Limb (tissue), 2 donors: ENCODE data around the gene PSMG4.
"Not testable (repeated sequence)": the region's sequence is repeated elsewhere in the genome, so short reads cannot be mapped to it uniquely, and the experiment has no call there.

ENCODE experiments used
- DNase-seq, 2 donors: peaks; one replicate each; pipeline ENCODE4 v3.0.0-alpha.2; 2016; ENCODE audit errors: extremely low spot score in 2 of 2

The PSMG4 gene

GRCh38 chr6:3230256-3230882 lies 28.4 kb upstream of the PSMG4 start:
- DNase-seq: no peak

GRCh38 chr6:3230900-3231246 lies 27.9 kb upstream of the PSMG4 start:
- DNase-seq: peak; percentile 52 to 86

GRCh38 chr6:3231247-3232016 lies 27.3 kb upstream of the PSMG4 start:
- peak; percentile 80 to 92 for DNase-seq

- DNase-seq: no peak
Measured at GRCh38 chr6:3232017-3232945, 26.5 kb upstream of the PSMG4 start.

GRCh38 chr6:3233321-3233720 lies 25.4 kb upstream of the PSMG4 start:
- DNase-seq: no peak

GRCh38 chr6:3233904-3234303 lies 24.8 kb upstream of the PSMG4 start:
- no peak for DNase-seq

- no peak for DNase-seq
Measured at GRCh38 chr6:3235486-3235885, 23.3 kb upstream of the PSMG4 start.

GRCh38 chr6:3236005-3236404 lies 22.7 kb upstream of the PSMG4 start:
- DNase-seq: no peak

GRCh38 chr6:3237761-3238662 lies 20.7 kb upstream of the PSMG4 start:
- DNase-seq: peak in 1 of 2 donors; percentile 5

GRCh38 chr6:3239110-3239830 lies 19.5 kb upstream of the PSMG4 start:
- no peak for DNase-seq

GRCh38 chr6:3240595-3240994 lies 18.2 kb upstream of the PSMG4 start:
- DNase-seq: no peak

- DNase-seq: not testable (repeated sequence)
Measured at GRCh38 chr6:3241745-3242144, 17.0 kb upstream of the PSMG4 start.

- no peak for DNase-seq
Measured at GRCh38 chr6:3242768-3243167, 16.0 kb upstream of the PSMG4 start.

GRCh38 chr6:3244003-3244831 lies 14.5 kb upstream of the PSMG4 start:
- DNase-seq: no peak

GRCh38 chr6:3244832-3245161 lies 13.9 kb upstream of the PSMG4 start:
- not testable (repeated sequence) for DNase-seq

- DNase-seq: no peak
Measured at GRCh38 chr6:3245216-3245615, 13.5 kb upstream of the PSMG4 start.

GRCh38 chr6:3247255-3248146 lies 11.2 kb upstream of the PSMG4 start:
- peak; percentile 48 to 88 for DNase-seq

GRCh38 chr6:3249821-3250220 lies 8.9 kb upstream of the PSMG4 start:
- DNase-seq: no peak

- DNase-seq: peak in 1 of 2 donors; percentile 54
Measured at GRCh38 chr6:3250231-3250675, 8.5 kb upstream of the PSMG4 start.
